Fibroblast of skin of scalp (primary cell): Measurements from ENCODE around the gene RHCG.
"Not testable (repeated sequence)": the region's sequence is repeated elsewhere in the genome, so short reads cannot be mapped to it uniquely, and the experiment has no call there.

Source experiments
- DNase-seq: peaks from one replicate; pipeline ENCODE4 v3.0.0-alpha.2; 2013

RHCG gene

GRCh38 chr15:89475661-89476060 is 20.7 kb downstream of the RHCG start:
- no peak for DNase-seq

DNA sequence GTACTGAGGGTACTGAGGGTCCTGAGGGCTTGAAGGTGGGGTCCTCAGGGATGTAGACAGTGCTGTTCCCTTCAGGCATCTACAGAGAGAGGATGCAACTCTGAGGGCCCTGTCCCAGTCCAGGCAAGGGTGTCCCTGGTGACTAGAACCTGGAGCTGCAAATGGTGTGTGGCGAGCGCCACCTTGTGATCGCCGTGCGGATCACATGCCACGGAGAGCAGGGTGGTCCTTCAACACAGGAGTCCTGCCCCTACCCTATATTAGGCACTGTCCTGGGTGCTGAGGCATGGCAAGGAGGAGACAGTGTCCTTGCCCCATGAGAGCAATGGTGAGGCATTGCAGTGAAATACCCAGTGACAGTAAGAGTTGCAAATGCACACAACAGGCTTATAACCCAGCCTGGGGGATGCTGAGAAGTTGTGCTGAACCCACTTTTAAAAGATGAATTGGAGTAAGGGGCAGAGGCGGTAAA is 23.6 kb downstream of the RHCG start:
- DNase-seq, result peak; percentile 59

- DNase-seq, result no peak
Measured at GRCh38 chr15:89469426-89470096, 26.8 kb downstream of the RHCG start.

DNA sequence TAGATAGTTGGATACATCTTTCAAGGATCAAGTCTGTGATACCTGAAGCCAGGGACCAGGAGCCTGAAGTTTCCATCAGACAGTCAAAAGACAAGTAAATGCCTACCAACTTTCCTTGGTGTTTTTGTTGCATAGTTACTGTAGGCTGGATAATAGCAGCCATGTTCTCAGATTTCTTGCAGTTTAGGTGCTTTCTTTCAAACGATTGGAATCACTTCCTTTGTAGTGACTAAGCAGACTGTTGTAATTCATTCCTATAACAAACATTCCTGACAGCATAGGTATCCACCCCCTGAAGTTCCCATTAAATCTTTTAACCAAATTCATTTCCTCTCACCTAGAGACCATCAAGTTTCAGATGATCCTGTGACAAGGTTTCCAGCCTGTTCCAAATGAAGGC is 27.6 kb downstream of the RHCG start:
- DNase-seq, result not testable (repeated sequence)

GRCh38 chr15:89463113-89463512 is 33.3 kb downstream of the RHCG start:
- no peak for DNase-seq

- peak; percentile 18 for DNase-seq
Measured at GRCh38 chr15:89462198-89462912, 34.0 kb downstream of the RHCG start.

DNA sequence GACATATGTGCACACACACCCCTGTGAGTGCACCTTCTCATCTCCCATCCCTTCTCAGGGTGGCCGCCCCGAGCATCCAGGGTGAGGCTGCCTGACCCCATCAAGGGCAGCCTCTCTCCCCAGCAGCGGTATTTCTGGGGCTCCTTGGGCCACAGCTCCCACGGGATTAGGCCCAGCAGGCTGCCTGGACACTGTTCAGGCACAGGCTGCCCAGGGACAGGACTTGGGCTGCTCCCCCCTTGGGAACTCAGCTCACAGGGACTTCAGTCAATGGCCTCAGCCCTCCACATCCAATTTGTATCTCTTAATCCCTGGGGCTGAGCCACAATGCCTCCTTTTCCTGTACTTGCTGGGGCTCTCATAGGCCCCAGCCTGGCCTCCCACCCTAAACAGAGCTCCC is 35.0 kb downstream of the RHCG start:
- DNase-seq, result no peak

GRCh38 chr15:89460048-89460447 is 36.3 kb downstream of the RHCG start:
- no peak for DNase-seq

DNA sequence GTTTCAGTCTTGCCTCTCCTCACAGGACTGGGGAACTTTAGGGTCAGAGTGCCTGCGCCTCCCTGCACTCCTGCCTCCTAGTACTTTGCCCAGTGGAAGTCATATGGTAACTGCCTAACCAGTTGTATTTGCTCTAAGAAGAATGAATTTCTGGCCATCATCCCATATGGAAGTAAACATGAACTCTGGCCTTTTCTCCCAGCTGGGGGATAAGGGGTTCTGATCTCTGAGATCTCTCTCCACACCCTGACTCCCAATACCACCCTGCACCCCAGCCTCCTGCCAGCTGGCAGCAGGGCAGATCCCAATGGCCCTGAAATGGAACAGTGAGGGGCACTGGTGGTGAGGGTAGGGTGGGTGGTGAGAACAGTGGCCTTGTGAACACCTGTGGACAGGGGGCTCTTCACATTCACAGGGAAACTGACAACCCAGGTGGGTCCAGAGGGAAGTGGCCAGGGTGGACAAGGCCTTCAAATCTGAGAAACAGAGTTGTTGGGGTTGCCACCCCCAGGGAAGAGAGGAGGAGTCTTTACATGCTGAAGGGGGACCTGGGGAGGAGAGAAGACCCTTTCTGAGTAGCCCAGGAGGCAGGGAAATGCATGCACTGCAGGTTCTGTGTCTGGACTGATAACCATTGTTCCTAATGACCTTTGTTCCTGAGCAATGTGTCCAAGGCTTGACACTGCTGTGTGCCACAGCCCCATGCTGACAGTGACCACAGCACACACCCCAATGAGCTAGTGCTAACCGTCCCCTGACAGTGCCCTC is 36.9 kb downstream of the RHCG start:
- DNase-seq, result no peak

DNA sequence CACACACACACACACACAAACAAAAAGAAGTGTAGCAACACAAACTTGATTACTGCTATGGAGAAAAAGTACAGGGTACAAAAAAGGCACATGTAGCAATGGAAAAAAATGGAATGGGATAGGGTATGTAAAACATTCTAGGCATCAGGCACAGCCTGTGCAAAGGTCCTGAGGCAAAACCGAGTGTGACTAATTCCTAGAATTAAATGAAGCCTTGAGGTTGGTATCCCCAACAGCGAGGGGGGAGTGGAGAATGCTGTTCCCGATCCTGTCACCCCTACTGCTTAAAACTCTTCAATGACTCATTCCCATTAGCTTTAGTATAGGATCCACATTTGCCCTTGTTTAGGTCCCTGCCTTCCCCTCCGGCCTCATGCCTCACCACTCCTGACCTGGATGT is 37.9 kb downstream of the RHCG start:
- no peak for DNase-seq

- DNase-seq, result peak; percentile 11
Measured at GRCh38 chr15:89457086-89457485, 39.3 kb downstream of the RHCG start.

DNA sequence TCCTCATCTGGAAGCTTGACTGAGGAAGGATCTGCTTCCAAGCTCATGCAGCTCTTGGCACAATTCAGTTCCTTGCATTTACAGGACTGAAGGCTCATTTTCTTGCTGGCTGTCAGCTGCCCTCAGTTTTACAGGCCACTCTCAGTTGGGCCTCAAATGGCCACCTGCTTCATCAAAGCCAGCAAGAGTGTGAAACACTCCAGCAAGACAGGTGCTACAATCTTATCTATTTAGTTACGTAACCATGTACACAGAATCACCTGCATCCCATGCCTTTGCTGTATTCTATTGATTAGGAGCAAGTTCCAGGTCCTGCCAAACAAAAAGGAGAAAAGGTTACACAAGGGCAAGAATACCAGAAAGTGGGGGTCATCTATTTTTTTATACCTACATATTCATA is 40.8 kb downstream of the RHCG start:
- no peak for DNase-seq

- no peak for DNase-seq
Measured at GRCh38 chr15:89452330-89452836, 44.0 kb downstream of the RHCG start.

DNA sequence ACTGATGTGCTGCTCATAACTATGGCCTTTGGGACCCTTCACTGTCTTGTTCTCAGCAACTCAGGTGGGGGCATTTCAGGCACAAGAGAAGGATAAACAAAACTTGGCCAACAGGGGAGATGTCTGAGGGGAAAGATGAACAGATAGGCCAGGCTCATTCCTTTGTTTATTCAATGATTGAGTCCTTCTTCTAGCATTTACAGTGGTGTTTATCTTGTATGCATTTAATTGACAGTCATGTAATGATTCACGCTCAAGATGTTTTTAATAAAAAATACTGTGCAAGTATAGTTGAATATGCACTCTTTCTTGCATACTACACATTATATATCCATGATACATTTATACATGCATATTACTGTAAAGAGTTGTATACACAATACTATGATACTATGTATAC is 44.5 kb downstream of the RHCG start:
- no peak for DNase-seq

GRCh38 chr15:89450076-89451006 is 46.0 kb downstream of the RHCG start:
- DNase-seq, result no peak

GRCh38 chr15:89448825-89449224 is 47.6 kb downstream of the RHCG start:
- no peak for DNase-seq

- DNase-seq, result no peak
Measured at GRCh38 chr15:89447676-89448075, 48.7 kb downstream of the RHCG start.

GRCh38 chr15:89446255-89446891 is 50.0 kb downstream of the RHCG start:
- no peak for DNase-seq

DNA sequence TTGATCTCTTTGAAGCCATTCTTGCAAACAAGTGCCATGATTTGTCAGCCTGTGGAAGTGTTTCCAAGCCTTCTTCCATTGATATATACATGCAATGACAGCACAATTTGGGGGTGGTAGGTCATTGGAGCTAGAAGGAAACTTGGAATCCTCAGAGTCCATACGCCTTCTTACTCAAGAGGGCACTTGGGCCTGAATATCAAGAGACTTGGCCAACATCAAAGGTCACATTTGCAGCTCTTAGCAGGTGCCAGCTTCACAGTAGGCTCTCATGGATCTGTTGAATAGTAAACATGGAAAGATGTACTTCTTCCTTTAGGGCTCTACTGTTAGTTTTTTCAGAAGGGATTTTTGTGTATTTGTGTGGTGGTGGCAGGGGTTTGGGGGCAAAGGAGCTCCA is 50.9 kb downstream of the RHCG start:
- no peak for DNase-seq

- DNase-seq, result no peak
Measured at GRCh38 chr15:89444241-89445225, 51.9 kb downstream of the RHCG start.
